Sigmoid colon (tissue), 7 donors: ENCODE measurements around the gene LSG1. TPM values are rescaled to one million over a fixed set of nuclear protein-coding genes. Genes with fewer than 3 reads are reported as not detected.
A peak's percentile ranks its signal among the peaks of the same experiment; 100 is the strongest.

Experiments used
- DNase-seq: peaks from one replicate; pipeline ENCODE4 v3.0.0-alpha.2; 2019
- H3K27ac ChIP-seq, 4 donors: fragments of 200-600 bp; sonication (generic); one replicate each; pipeline ENCODE4 v1.5.1; 2016 to 2019; ENCODE audit warnings: mild to moderate bottlenecking in 1 of 4
- H3K27me3 ChIP-seq, 3 donors: fragments of 200-600 bp; sonication (generic); one replicate each; pipeline ENCODE4 v1.5.1; 2019; ENCODE audit warnings: mild to moderate bottlenecking in 1 of 3
- H3K36me3 ChIP-seq, 4 donors: fragments of 200-600 bp; sonication (generic); one replicate each; pipeline ENCODE4 v1.5.1; 2016 to 2019
- H3K4me1 ChIP-seq, 4 donors: fragments of 200-600 bp; sonication (generic); one replicate each; pipeline ENCODE4 v1.5.1; 2017 to 2019
- H3K4me3 ChIP-seq, 4 donors: fragments of 200-600 bp; sonication (generic); one replicate each; pipeline ENCODE4 v1.5.1; 2017 to 2019; ENCODE audit warnings: mild to moderate bottlenecking in 2 of 4, moderate library complexity in 1 of 4
- H3K9me3 ChIP-seq, 4 donors: fragments of 200-600 bp in 3 of 4; sonication (generic) in 3 of 4; one replicate each; pipeline versions ENCODE4 v1.5.1 to v1.6.1; 2013 to 2019
- CTCF ChIP-seq, 4 experiments: fragments of 450-650 bp in 3 of 4; fragments of 200-600 bp in 1 of 4; IDR thresholded peaks; one replicate each; pipeline ENCODE4 v1.5.1; 2016 to 2019; ENCODE audit warnings: antibody characterized with exemption in 4 of 4, mild to moderate bottlenecking in 3 of 4, moderate library complexity in 2 of 4
- EP300 ChIP-seq, 4 donors: sonication (generic); formaldehyde crosslinking; IDR thresholded peaks; one replicate each; pipeline ENCODE4 v1.6.1; 2017; ENCODE audit warnings: antibody characterized with exemption in 4 of 4
- POLR2A ChIP-seq, 2 donors: fragments of 450-650 bp; IDR thresholded peaks; one replicate each; pipeline ENCODE4 v1.6.1; 2016; ENCODE audit warnings: antibody characterized with exemption in 2 of 2, mild to moderate bottlenecking in 2 of 2, moderate library complexity in 2 of 2
- POLR2AphosphoS5 ChIP-seq, 4 donors: sonication (generic); formaldehyde crosslinking; IDR thresholded peaks; one replicate each; pipeline ENCODE4 v1.6.1; 2017; ENCODE audit warnings: antibody characterized with exemption in 4 of 4
- WGBS, 2 donors: extraction: QIAGEN DNeasy Blood & Tissue Kit; methylation state at CpG; one replicate each; pipeline ENCODE4 v1.1.7; 2013; 5-methylcytosine and 5-hydroxymethylcytosine counted together
- intact Hi-C: fragments of 100-400 bp; cut with DNase I; formaldehyde crosslinking; loops from one replicate; pipeline ENCODE4 v1.15.1; 2023
- polyA plus RNA-seq, 3 donors: library from polyadenylated mRNA; stranded (reverse); fragments of 200-250 nt; gene quantifications; one replicate each; pipeline ENCODE4 v1.2.3, GENCODE V29; 2013
- total RNA-seq, 4 donors: library from RNA; depleted of rRNA; stranded (reverse); fragments of >200 nt; gene quantifications; one replicate each; pipeline ENCODE4 v1.1.0, GENCODE V29; 2016
- donor health status: healthy with polysubstance abuse.
- donor health status: Bipolar disorder and iron deficiency.
- donor health status: healthy.

Gene LSG1
- total and polyA plus RNA-seq, 7 donors: 6.0 to 32.4 (median 21.0) TPM

GRCh38 chr3:194604126-194604525 lies 67.9 kb downstream of the LSG1 start:
- Histone ChIP-seq H3K4me1 (no peaks in the 10 kb centered on the region), H3K4me3 (no peak overlapping the region), H3K27me3 (no peaks in the 10 kb centered on the region), H3K36me3 (no peaks in the 10 kb centered on the region), H3K9me3 (no peaks in the 10 kb centered on the region), H3K27ac (no peak overlapping the region)
- TF ChIP-seq CTCF (IDR thresholded peaks at IDR 0.05) (no peak), POLR2AphosphoS5 (IDR thresholded peaks at IDR 0.05) (no peak), EP300 (IDR thresholded peaks at IDR 0.05) (no peak), POLR2A (IDR thresholded peaks at IDR 0.05) (no peak)
- intact Hi-C loops: no loop called here
- WGBS, 2 donors: 93% methylated on average over 22 of the region's 22 CpGs
- DNase-seq: no peak

- WGBS, 2 donors: 84 to 87% methylated on average over 10 of the region's 10 CpGs
- Histone ChIP-seq H3K27ac (no peak overlapping the region), H3K27me3 (no peaks in the 10 kb centered on the region), H3K4me3 (no peak overlapping the region), H3K36me3 (no peaks in the 10 kb centered on the region), H3K4me1 (no peaks in the 10 kb centered on the region), H3K9me3 (no peaks in the 10 kb centered on the region)
- TF ChIP-seq EP300 (IDR thresholded peaks at IDR 0.05): no peak
- peak in 1 of 4 donors; percentile 20 for TF ChIP-seq POLR2AphosphoS5 (IDR thresholded peaks at IDR 0.05)
- no peak for DNase-seq
- intact Hi-C loops: no loop called here
Measured at GRCh38 chr3:194602669-194603171, 69.3 kb downstream of the LSG1 start.

GRCh38 chr3:194598771-194599557 lies 73.0 kb downstream of the LSG1 start:
- WGBS, 2 donors: 90% methylated on average over 25 of the region's 25 CpGs
- Histone ChIP-seq H3K27me3 (no peaks in the 10 kb centered on the region), H3K27ac (no peak overlapping the region), H3K9me3 (no peaks in the 10 kb centered on the region), H3K36me3 (no peaks in the 10 kb centered on the region), H3K4me3 (no peak overlapping the region), H3K4me1 (peaks cover 0 to 6% (median 4%) of the 10 kb centered on the region in 4 donors)
- no peak for TF ChIP-seq POLR2A (IDR thresholded peaks at IDR 0.05)
- TF ChIP-seq POLR2AphosphoS5 (IDR thresholded peaks at IDR 0.05): no peak
- TF ChIP-seq CTCF (IDR thresholded peaks at IDR 0.05): no peak
- no peak for TF ChIP-seq EP300 (IDR thresholded peaks at IDR 0.05)
- intact Hi-C loops: loop anchor here (10.0 kb wide), 1 partner anchor 264 kb away; no protein-coding TSS in a partner anchor
- no peak for DNase-seq

DNA sequence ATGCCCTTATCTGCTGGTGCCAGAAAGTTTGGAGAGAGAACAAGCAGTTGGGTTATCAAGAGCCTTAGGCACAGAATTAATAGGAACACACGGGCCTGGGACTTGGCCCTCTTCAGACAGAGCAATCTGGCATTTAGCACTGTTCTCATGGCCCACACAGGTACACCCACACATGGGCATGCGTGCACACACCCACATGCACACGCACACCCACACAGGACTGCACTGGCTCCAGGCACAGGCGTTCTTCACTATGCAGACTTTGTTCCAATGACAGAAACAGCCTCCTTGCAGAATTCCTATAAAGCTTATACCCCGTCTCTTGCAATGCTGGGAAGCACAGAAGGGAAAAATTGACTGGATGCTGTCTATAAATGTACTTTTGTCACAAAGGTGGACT lies 75.1 kb downstream of the LSG1 start:
- intact Hi-C loops: loop anchor here (10.0 kb wide), 1 partner anchor 262 kb away; no protein-coding TSS in a partner anchor
- no peak for TF ChIP-seq POLR2A (IDR thresholded peaks at IDR 0.05)
- TF ChIP-seq POLR2AphosphoS5 (IDR thresholded peaks at IDR 0.05): no peak
- TF ChIP-seq EP300 (IDR thresholded peaks at IDR 0.05): no peak
- no peak for TF ChIP-seq CTCF (IDR thresholded peaks at IDR 0.05)
- H3K27ac ChIP-seq: no peak overlapping the region
- 88 to 92% methylated on average over 5 of the region's 5 CpGs for WGBS, 2 donors
- H3K9me3 ChIP-seq: no peaks in the 10 kb centered on the region
- H3K36me3 ChIP-seq: no peaks in the 10 kb centered on the region
- no peak for DNase-seq
- H3K4me3 ChIP-seq: no peak overlapping the region
- no peaks in the 10 kb centered on the region for H3K27me3 ChIP-seq
- peaks cover 0 to 18% (median 10%) of the 10 kb centered on the region in 4 donors for H3K4me1 ChIP-seq
